Immature natural killer cell (primary cell): Measurements from ENCODE around the gene PRDX2. TPM values are rescaled to one million over a fixed set of nuclear protein-coding genes. Genes with fewer than 3 reads are reported as not detected.

Experiments
- DNase-seq, 3 donors: peaks; one replicate each; pipeline ENCODE4 v3.0.0; 2022; ENCODE audit warnings: mixed read lengths in 1 of 3
- H3K27ac Mint-ChIP-seq, 6 donors: one replicate each; pipeline ENCODE4 v1.8.0; 2020; ENCODE audit warnings: mixed read lengths in 6 of 6, mild to moderate bottlenecking in 5 of 6, inconsistent platforms in 4 of 6, moderate library complexity in 3 of 6
- H3K27me3 Mint-ChIP-seq, 3 donors: one replicate each; pipeline ENCODE4 v1.8.0; 2020 to 2021; ENCODE audit warnings: low read depth in 3 of 3, mild to moderate bottlenecking in 3 of 3, mixed read lengths in 3 of 3, moderate library complexity in 3 of 3, inconsistent platforms in 1 of 3
- H3K36me3 Mint-ChIP-seq, 3 donors: one replicate each; pipeline ENCODE4 v1.8.0; 2020; ENCODE audit warnings: mixed read lengths in 3 of 3, inconsistent platforms in 2 of 3, mild to moderate bottlenecking in 2 of 3
- H3K4me1 Mint-ChIP-seq, 2 donors: one replicate each; pipeline ENCODE4 v1.8.0; 2020; ENCODE audit warnings: inconsistent platforms in 2 of 2, mild to moderate bottlenecking in 2 of 2, mixed read lengths in 2 of 2, moderate library complexity in 1 of 2
- H3K4me3 Mint-ChIP-seq, 5 donors: one replicate each; pipeline ENCODE4 v1.8.0; 2020; ENCODE audit warnings: mild to moderate bottlenecking in 5 of 5, mixed read lengths in 5 of 5, inconsistent platforms in 3 of 5, moderate library complexity in 3 of 5
- H3K9me3 Mint-ChIP-seq, 6 donors: one replicate each; pipeline ENCODE4 v1.8.0; 2020; ENCODE audit warnings: mild to moderate bottlenecking in 6 of 6, mixed read lengths in 6 of 6, inconsistent platforms in 4 of 6, moderate library complexity in 3 of 6
- polyA plus RNA-seq, 3 donors: library from polyadenylated mRNA; unstranded; fragments of 300-500 nt; fragmentation: Illumina TruSeq; gene quantifications; one replicate each; pipeline ENCODE4 v1.2.3, GENCODE V29; 2021

PRDX2 gene
- polyA plus RNA-seq, 3 donors from 2014 or later: 157 to 165 (median 159) TPM

DNA sequence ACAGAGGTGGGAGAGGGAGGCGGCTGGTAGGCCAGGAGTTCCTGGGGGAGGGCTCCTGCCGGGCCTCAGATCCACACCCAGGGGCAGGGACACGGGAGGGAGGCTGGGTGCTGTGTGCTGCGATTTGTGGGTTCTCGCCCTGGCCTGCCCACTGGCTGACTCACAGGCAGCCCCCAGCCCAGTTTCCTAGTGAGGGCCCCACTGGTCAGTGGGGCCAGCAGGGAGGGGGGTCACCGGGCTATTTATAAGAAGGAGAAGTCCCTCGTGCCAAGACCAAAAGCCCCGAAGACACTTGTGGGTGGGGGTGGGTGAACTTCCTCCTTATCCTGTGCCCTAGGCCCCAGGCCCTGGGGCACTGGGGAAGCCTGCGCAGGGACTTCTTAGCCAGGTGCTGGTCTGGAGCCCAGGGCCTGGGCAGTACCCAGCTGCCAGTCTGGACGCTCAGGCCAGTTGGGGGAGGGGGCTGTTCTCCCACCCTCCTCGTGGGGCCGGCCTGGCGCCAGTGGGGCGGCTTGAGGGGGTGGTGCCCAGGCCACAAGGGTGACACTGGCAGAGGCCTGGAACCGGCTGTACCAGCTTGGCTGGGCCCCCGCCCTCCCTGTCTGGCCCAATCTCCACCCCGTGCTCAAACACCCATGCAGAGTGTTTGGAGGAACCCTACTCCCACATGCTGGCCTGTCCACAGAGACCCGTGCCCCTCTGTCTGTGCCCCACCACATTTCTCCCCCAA lies 15.3 kb downstream of the PRDX2 start:
- peak overlapping the region in 4 of 6 donors; percentile 17 to 72 (median 38) for H3K27ac Mint-ChIP-seq
- H3K9me3 Mint-ChIP-seq: no peaks in the 10 kb centered on the region
- peaks cover 35 to 37% of the 10 kb centered on the region in 2 donors for H3K4me1 Mint-ChIP-seq
- H3K36me3 Mint-ChIP-seq: no peaks in the 10 kb centered on the region
- H3K27me3 Mint-ChIP-seq: peaks cover 20 to 39% (median 21%) of the 10 kb centered on the region in 3 donors
- H3K4me3 Mint-ChIP-seq: no peak overlapping the region
- no peak for DNase-seq

GRCh38 chr19:12785431-12786031 lies 16.1 kb downstream of the PRDX2 start:
- Mint-ChIP-seq H3K4me1 (peaks cover 29 to 30% of the 10 kb centered on the region in 2 donors), H3K27me3 (peaks cover 13 to 32% (median 13%) of the 10 kb centered on the region in 3 donors), H3K36me3 (no peaks in the 10 kb centered on the region), H3K27ac (no peak overlapping the region), H3K9me3 (no peaks in the 10 kb centered on the region), H3K4me3 (no peak overlapping the region)
- no peak for DNase-seq

DNA sequence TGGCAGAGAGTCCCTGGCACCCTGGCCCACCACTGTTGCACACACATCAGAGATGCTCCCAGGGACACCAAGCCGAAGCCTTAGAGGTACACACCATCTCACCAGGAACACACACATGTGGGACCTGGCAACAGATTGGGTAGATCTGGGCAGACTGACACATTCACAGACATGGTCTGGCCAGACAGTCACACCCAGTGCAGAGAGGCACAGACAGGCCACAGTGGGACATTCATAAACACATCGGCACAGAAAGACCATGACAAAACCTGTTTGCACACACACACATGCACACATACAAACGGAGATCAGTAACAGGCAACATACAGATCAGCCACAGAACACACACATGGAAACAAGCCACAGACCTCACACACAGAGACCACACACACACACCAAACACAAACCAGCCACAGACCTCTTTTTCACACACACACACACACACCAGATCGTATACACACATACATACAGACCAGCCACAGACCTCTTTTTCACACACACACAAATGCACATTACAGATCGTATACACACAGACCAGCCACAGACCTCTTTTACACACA lies 16.6 kb downstream of the PRDX2 start:
- H3K27ac Mint-ChIP-seq: no peak overlapping the region
- DNase-seq: peak; percentile 82 to 87 (median 85)
- H3K4me1 Mint-ChIP-seq: peaks cover 25% of the 10 kb centered on the region in 2 donors
- peaks cover 9 to 26% (median 9%) of the 10 kb centered on the region in 3 donors for H3K27me3 Mint-ChIP-seq
- H3K36me3 Mint-ChIP-seq: no peaks in the 10 kb centered on the region
- H3K4me3 Mint-ChIP-seq: no peak overlapping the region
- H3K9me3 Mint-ChIP-seq: no peaks in the 10 kb centered on the region

DNA sequence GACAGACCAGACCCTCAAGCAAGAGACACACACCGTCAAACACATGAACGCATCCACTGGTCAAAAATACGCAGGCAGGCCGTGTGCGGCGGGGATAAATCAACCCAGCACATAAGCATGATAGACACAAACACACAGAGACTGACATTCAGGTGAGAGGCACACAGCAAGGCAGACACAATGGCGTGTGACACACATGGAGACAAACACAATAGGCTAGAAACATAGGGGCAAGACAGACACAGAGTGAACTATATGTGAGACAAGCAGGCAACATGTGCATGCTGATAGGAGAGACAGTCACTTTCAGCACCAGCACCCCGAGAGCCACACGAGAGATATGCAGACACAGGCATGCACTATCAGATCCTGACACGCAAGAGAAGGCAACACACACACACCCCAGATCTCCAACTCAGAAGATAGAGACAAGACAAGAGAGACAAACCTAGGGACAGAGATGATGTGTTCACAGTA lies 17.2 kb downstream of the PRDX2 start:
- H3K9me3 Mint-ChIP-seq: no peaks in the 10 kb centered on the region
- H3K27ac Mint-ChIP-seq: no peak overlapping the region
- H3K4me3 Mint-ChIP-seq: no peak overlapping the region
- peaks cover 9 to 25% (median 10%) of the 10 kb centered on the region in 3 donors for H3K27me3 Mint-ChIP-seq
- H3K4me1 Mint-ChIP-seq: peaks cover 25 to 26% of the 10 kb centered on the region in 2 donors
- DNase-seq: no peak
- no peaks in the 10 kb centered on the region for H3K36me3 Mint-ChIP-seq

DNA sequence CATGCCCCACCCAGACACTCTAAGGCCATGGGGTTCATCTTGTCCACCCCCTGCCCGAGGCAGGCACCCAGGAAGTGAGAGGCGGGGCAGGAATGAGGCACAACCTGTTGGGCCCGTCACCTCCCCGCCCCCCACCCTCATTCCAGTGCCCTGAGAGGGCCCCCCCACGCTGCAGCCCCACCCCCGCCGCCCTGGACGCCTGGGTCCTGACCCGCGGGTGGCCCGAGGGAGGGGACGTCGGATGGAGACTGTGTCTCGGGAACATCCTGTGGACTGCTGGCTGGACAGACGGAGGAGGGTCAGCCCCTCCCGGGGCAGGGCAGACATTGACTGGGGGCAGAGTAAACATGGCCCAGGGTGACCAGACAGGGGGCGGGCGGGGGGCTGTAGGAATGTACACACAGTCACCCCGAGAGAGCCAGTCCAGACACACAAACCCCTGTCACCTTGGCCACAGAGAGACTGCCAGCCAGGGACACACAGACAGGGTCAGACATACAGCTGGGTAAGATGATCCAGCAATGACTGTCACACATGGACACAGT lies 17.7 kb downstream of the PRDX2 start:
- Mint-ChIP-seq H3K4me1 (peaks cover 25% of the 10 kb centered on the region in 2 donors), H3K36me3 (no peaks in the 10 kb centered on the region), H3K4me3 (peak overlapping the region; percentile 53 to 72 (median 58)), H3K9me3 (no peaks in the 10 kb centered on the region), H3K27me3 (peaks cover 7 to 20% (median 11%) of the 10 kb centered on the region in 3 donors), H3K27ac (peak overlapping the region in 4 of 6 donors; percentile 83 to 92 (median 90))
- no peak for DNase-seq

DNA sequence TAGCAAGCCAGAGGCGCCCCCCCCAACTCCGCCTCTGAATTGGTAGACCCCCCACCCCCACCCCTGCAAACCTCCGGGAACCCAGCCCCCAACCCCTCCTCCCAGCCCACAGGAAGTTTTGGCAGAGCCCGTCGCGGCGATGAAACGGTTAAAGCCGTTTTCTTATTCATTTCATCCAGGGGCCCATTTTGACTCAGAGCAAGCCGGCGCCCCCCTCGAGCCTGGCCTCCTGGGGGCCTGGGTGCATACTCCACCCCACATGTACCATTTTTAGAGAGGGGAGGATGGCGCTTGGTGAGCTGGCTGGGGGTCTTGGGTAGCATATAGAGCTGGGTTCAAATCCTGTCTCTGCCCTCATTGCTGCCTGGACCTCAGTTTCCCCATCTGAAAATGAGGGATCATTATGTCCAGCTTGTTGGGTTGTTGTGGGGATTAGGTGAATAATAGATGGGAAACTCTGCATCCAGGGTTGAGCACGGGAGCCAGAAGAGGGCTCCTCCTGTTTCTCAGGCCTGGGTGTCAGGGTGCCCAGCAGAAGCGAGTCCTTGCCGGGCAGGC lies 18.2 kb downstream of the PRDX2 start:
- no peak for DNase-seq

DNA sequence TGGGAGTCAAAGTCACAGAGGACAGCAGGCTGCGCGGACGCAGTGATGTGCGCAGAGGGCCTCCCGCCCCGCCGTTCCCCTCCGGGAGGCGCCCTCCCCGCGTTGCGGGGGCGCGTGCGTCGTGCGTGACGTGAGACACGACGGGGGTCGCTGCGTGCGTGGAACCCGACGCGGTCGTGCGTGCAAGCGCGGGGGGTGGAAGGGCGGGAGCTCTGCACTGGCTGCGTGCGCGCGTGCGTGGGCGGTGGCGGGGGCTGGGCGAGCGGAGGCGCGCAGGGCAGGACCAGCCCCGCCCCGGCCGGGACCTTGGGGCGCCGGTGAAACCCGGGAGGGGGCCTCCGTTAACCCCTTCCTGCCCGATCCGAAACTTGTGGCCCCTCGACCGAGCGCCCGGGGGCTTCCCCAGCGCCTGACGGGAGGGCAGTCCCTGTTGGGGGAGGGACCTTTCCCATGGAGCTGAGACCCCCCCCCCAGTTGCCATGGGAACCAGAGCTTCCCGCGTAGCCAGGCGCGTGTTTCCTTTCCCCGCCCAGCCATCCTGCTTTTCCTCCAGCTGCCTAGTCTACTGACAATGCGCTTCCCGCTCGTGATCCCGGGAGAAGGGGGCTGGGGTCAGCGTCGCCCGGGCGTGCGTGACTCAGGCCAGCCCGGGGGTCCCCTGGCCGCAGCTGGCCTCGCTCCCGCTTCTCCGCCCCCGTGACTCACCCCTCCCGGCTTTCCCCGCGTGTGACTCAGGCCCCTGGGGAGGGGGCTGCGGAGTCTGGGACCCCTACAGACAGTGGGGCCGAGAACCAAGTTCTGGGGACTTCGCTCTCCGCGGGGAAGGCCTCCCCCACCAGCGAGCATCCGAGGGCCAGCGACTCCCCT lies 18.9 kb downstream of the PRDX2 start:
- Mint-ChIP-seq H3K4me1 (peaks cover 28 to 30% of the 10 kb centered on the region in 2 donors), H3K4me3 (peak overlapping the region; percentile 81 to 95 (median 90)), H3K27me3 (peaks cover 7 to 16% (median 14%) of the 10 kb centered on the region in 3 donors), H3K9me3 (no peaks in the 10 kb centered on the region), H3K27ac (peak overlapping the region in 5 of 6 donors; percentile 93 to 98 (median 95)), H3K36me3 (no peaks in the 10 kb centered on the region)
- DNase-seq: peak; percentile 95 to 97 (median 96)

More for the DNA sequence above, 18.2 kb downstream of the PRDX2 start:
- H3K9me3 Mint-ChIP-seq: no peaks in the 10 kb centered on the region
- H3K4me1 Mint-ChIP-seq: peaks cover 24 to 27% of the 10 kb centered on the region in 2 donors
- H3K27me3 Mint-ChIP-seq: peaks cover 7 to 17% (median 11%) of the 10 kb centered on the region in 3 donors
- peak overlapping the region in 4 of 6 donors; percentile 83 to 92 (median 90) for H3K27ac Mint-ChIP-seq
- H3K36me3 Mint-ChIP-seq: no peaks in the 10 kb centered on the region
- H3K4me3 Mint-ChIP-seq: peak overlapping the region; percentile 53 to 72 (median 58)

DNA sequence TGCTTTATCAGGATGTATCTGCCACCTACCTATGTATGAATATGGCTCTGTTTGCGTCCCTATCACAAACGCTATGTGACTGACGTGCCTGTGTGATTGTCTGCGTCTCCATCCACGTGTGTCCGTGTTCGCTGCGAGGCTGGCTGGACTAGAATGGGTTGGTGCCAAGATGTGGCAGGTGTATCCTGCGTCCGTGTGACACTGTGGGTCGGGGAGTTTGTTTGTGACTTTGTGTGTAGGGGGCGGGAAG lies 19.5 kb downstream of the PRDX2 start:
- peak overlapping the region in 5 of 6 donors; percentile 93 to 98 (median 95) for H3K27ac Mint-ChIP-seq

GRCh38 chr19:12779162-12779993 lies 22.2 kb downstream of the PRDX2 start:
- peaks cover 9 to 25% (median 17%) of the 10 kb centered on the region in 3 donors for H3K27me3 Mint-ChIP-seq
- peak overlapping the region in 5 of 6 donors; percentile 54 to 96 (median 87) for H3K27ac Mint-ChIP-seq
- H3K9me3 Mint-ChIP-seq: no peaks in the 10 kb centered on the region
- no peak for DNase-seq
- no peaks in the 10 kb centered on the region for H3K36me3 Mint-ChIP-seq
- H3K4me3 Mint-ChIP-seq: peak overlapping the region; percentile 38 to 66 (median 60)
- peaks cover 32 to 33% of the 10 kb centered on the region in 2 donors for H3K4me1 Mint-ChIP-seq

More for the DNA sequence above, 19.5 kb downstream of the PRDX2 start:
- Mint-ChIP-seq H3K4me3 (peak overlapping the region; percentile 81 to 95 (median 90)), H3K27me3 (peaks cover 7 to 21% (median 17%) of the 10 kb centered on the region in 3 donors), H3K36me3 (no peaks in the 10 kb centered on the region), H3K9me3 (no peaks in the 10 kb centered on the region), H3K4me1 (peaks cover 33 to 35% of the 10 kb centered on the region in 2 donors)
- DNase-seq: no peak

DNA sequence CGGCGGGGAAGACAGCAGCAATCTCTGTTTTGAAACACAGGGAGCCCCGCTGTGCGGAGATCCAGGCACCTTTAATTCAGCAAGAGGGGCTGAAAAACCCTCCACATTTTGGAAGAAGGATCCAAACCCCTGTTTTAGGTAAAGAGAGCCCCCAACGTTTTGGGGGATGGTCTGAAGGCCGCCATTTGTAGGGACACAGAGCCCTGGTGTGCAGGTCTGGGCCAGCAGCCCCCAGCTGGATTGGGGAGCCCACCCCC lies 22.8 kb downstream of the PRDX2 start:
- H3K4me1 Mint-ChIP-seq: peaks cover 32 to 33% of the 10 kb centered on the region in 2 donors
- no peak for DNase-seq
- H3K9me3 Mint-ChIP-seq: no peaks in the 10 kb centered on the region
- H3K36me3 Mint-ChIP-seq: no peaks in the 10 kb centered on the region
- H3K4me3 Mint-ChIP-seq: peak overlapping the region; percentile 77 to 88 (median 86)
- peaks cover 9 to 25% (median 17%) of the 10 kb centered on the region in 3 donors for H3K27me3 Mint-ChIP-seq
- H3K27ac Mint-ChIP-seq: peak overlapping the region; percentile 87 to 96 (median 91)

DNA sequence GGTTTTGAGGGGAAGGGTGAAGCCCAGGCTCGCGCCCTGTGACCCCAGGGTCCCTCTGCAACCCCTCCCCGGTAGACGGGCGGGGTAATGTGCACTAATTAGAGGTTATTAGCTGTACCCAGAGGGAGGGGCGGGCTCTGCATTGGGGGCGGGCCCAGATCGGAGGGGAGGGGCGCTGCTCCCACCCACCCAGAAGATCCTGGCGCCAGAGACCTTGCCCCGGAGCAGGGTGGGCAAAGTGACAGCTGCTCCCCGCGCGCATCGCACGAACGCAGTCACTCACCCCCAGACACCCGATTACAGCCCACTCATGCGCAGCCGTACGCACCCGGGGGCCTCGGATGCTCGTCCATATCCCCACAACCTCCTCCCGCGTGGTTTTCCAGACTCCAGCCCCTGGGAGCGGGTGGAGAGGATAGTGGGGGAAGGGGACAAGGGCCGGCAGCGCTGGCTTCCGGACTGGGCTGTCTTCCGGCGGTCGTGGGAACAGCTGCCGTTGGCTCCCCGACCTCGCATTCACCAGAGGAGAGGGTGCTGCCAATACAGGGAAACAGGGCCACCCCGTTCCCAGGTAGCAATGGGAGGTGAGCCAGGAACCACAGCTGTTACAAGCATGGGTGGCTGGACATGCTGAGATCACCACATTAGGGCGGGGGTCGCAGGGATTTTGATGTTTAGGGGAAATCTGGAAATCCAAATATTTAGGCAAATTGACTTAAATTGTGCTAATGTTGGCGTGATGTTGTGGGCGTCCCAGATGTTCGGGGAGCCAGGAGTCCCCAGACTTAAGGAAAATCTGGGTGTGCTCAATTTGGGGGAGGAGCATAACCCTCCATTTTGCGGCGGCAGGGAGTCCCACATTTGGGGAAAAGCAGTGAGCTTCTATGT lies 23.3 kb downstream of the PRDX2 start:
- peak; percentile 32 to 45 (median 39) for DNase-seq
- Mint-ChIP-seq H3K36me3 (no peaks in the 10 kb centered on the region), H3K4me3 (peak overlapping the region; percentile 77 to 88 (median 86)), H3K27me3 (peaks cover 7 to 21% (median 17%) of the 10 kb centered on the region in 3 donors), H3K4me1 (peaks cover 29 to 33% of the 10 kb centered on the region in 2 donors), H3K9me3 (no peaks in the 10 kb centered on the region), H3K27ac (peak overlapping the region; percentile 86 to 96 (median 91))
